Right atrium auricular region (tissue), 2 donors: Measurements from ENCODE around the gene FAM107B. TPM values are rescaled to one million over a fixed set of nuclear protein-coding genes. Genes with fewer than 3 reads are reported as not detected.

Experiments used
- DNase-seq: peaks from one replicate; pipeline ENCODE4 v3.0.0-alpha.2; 2019; ENCODE audit warnings: low spot score
- H3K27ac ChIP-seq, 2 donors: fragments of 200-600 bp; sonication (generic); 1 replicate in 1 of 2; 2 replicates in 1 of 2; pipeline ENCODE4 v1.5.1; 2016 to 2019
- H3K27me3 ChIP-seq, 2 donors: fragments of 200-600 bp; sonication (generic); one replicate each; pipeline versions ENCODE4 v1.5.1 to v1.6.0; 2017 to 2019
- H3K36me3 ChIP-seq: fragments of 200-600 bp; sonication (generic); one replicate; pipeline ENCODE4 v1.5.1; 2016
- H3K4me1 ChIP-seq, 2 donors: fragments of 200-600 bp; sonication (generic); one replicate each; pipeline versions ENCODE4 v1.5.1 to v1.6.0; 2017 to 2019
- H3K4me3 ChIP-seq, 2 donors: fragments of 200-600 bp; sonication (generic); 1 replicate in 1 of 2; 2 replicates in 1 of 2; pipeline ENCODE4 v1.5.1; 2017 to 2019; ENCODE audit warnings: mild to moderate bottlenecking in 1 of 2, moderate library complexity in 1 of 2
- H3K9me3 ChIP-seq, 2 donors: fragments of 200-600 bp; sonication (generic); one replicate each; pipeline ENCODE4 v1.5.1; 2019
- total RNA-seq, 2 donors: library from RNA; depleted of rRNA; stranded (reverse); fragments of >200 nt; gene quantifications; one replicate each; pipeline ENCODE4 v1.1.0, GENCODE V29; 2016
- TF ChIP-seq, protein P1 (sequence below), 2 donors: fragments of 200-600 bp; sonication (generic); IDR thresholded peaks; one replicate each; pipeline ENCODE4 v1.5.1; 2019; ENCODE audit warnings: antibody characterized with exemption in 2 of 2

FAM107B gene
- total RNA-seq, 2 donors from 2014 or later = 10.6 to 14.1 TPM

DNA sequence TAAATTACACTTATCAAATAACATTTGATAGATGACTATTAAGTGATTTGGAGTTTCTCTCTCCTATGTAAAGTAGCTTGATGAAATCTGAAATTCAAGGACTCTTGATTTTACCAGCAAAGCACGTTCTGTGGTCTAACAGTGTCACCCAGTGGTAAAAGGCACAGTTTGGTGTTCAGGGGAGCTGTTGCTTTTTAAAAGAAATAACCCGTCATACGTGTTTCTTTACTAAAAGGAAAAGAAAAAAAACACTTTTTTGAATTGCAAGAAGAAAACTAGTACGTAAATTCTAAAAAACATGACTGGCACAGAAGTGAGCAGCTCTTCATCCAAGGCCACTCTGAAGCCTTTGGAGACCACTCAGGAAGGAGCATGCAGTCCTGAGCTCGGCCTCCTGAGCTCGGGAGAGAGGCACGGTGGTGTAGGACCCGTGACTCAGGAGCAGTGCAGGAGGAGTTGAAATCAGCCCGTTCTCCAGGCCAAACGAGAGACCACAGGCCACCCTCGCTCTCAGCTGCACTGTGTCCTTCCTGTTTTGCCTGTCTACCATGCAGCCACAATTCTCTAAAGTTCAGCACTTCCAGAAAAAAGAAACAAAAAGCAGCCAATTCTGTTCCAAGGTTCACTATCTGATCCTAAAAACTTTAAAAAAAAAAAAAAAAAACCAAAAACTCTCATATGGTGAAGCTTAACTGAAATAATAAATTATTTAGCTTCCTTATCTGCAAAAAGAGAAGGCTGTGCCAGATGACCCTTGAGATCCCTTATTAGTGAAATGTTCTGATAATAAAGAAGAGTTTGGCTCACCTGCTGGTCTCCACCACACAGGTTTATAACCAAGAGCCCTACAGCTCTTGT lies 231.4 kb downstream of the FAM107B start:
- H3K27ac ChIP-seq = peak overlapping the region; percentile 41 to 45
- H3K27me3 ChIP-seq = no peaks in the 10 kb centered on the region
- no peaks in the 10 kb centered on the region for H3K4me1 ChIP-seq
- no peaks in the 10 kb centered on the region for H3K9me3 ChIP-seq
- DNase-seq = no peak
- no peaks in the 10 kb centered on the region for H3K36me3 ChIP-seq
- TF ChIP-seq, protein P1, sequence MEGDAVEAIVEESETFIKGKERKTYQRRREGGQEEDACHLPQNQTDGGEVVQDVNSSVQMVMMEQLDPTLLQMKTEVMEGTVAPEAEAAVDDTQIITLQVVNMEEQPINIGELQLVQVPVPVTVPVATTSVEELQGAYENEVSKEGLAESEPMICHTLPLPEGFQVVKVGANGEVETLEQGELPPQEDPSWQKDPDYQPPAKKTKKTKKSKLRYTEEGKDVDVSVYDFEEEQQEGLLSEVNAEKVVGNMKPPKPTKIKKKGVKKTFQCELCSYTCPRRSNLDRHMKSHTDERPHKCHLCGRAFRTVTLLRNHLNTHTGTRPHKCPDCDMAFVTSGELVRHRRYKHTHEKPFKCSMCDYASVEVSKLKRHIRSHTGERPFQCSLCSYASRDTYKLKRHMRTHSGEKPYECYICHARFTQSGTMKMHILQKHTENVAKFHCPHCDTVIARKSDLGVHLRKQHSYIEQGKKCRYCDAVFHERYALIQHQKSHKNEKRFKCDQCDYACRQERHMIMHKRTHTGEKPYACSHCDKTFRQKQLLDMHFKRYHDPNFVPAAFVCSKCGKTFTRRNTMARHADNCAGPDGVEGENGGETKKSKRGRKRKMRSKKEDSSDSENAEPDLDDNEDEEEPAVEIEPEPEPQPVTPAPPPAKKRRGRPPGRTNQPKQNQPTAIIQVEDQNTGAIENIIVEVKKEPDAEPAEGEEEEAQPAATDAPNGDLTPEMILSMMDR (IDR thresholded peaks at IDR 0.05) = peak in 1 of 2 donors; percentile 57
- peak overlapping the region in 1 of 2 donors; percentile 6 for H3K4me3 ChIP-seq

DNA sequence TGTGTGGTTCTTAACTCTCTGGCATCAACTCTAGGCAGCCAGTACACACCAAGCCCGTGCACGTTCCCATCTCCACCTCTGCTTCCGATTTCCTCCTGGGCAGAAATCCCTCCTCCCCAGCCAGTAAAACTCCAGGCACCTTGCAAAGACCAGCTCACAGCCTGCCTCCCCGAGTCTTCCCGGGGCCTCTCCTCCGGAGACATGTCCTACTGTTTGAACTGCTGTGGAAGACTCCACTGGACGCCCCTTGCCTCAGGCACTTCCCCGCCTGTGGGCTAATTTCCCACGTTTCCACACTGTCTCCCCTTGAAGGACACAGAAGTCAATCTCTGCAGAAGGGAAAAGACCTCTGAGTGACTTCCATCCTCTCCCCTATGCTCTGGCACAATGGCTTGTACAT lies 233.3 kb downstream of the FAM107B start:
- DNase-seq = no peak
- H3K4me3 ChIP-seq = no peak overlapping the region
- TF ChIP-seq, protein P1 (IDR thresholded peaks at IDR 0.05) = no peak
- no peaks in the 10 kb centered on the region for H3K36me3 ChIP-seq
- no peak overlapping the region for H3K27ac ChIP-seq
- no peaks in the 10 kb centered on the region for H3K27me3 ChIP-seq
- no peaks in the 10 kb centered on the region for H3K9me3 ChIP-seq
- no peaks in the 10 kb centered on the region for H3K4me1 ChIP-seq

DNA sequence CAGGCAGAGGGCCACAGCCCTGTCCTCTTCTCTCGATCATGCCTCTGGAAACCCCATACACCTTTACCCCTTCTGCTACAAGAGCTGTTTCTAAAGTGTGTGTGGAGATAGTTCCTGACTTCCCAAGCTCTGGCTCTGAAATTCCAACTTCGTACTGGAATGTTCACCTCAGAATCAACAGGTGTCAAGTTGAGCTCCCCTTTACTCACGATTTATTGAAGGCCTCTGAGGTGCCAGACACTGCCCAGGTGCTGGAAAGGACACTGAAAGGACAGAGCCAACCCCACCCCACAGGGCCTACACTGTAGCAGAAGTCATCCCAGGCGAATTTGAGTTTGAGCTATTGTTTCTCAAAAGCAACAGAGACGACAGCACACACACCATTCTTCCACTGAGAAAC lies 234.1 kb downstream of the FAM107B start:
- Histone ChIP-seq H3K9me3 (no peaks in the 10 kb centered on the region), H3K27ac (no peak overlapping the region), H3K36me3 (no peaks in the 10 kb centered on the region), H3K4me3 (no peak overlapping the region), H3K27me3 (no peaks in the 10 kb centered on the region), H3K4me1 (no peaks in the 10 kb centered on the region)
- no peak for DNase-seq
- TF ChIP-seq, protein P1 (IDR thresholded peaks at IDR 0.05) = no peak

DNA sequence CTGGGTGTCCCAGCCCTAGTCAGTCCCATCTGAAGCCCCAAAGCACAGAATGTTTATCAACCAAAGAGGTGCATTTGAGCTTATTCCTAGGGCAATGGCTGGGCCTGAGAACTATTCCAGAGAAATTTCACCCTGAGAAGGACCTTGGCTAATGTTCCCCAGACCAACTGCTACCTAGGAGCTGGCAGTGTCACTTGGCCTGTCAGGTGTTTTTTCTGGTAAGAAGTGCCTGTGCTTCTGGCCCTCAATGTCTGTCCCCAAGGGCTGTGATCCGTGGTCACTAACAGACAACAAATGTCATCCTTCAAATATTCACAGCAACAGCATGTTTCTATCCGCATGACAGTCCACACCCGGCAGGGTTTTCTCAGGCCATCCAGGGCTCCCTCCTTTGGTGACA lies 234.6 kb downstream of the FAM107B start:
- no peak for DNase-seq
- TF ChIP-seq, protein P1 (IDR thresholded peaks at IDR 0.05) = no peak
- no peaks in the 10 kb centered on the region for H3K36me3 ChIP-seq
- no peaks in the 10 kb centered on the region for H3K4me1 ChIP-seq
- no peak overlapping the region for H3K27ac ChIP-seq
- H3K27me3 ChIP-seq = no peaks in the 10 kb centered on the region
- H3K4me3 ChIP-seq = no peak overlapping the region
- H3K9me3 ChIP-seq = no peaks in the 10 kb centered on the region

DNA sequence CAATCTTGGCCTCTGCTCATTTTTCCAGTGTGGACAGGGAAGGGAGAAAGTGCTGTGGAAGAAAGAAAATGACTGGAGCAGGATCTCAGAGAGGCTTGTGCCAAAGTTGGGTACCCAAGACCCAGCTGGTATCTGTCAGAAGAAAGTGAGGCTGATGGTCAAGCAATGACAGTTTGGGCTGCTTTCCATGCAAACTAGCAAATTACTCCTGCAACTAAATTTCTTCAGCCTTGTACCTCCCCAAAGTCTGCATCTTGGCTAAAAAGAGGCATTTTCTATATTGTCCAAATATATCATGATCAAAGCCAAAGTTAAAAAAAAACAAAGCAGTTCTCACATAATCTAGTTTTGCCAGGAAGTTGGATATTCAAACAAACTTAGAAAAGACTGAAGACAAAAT lies 235.5 kb downstream of the FAM107B start:
- no peak overlapping the region for H3K27ac ChIP-seq
- no peaks in the 10 kb centered on the region for H3K9me3 ChIP-seq
- H3K4me3 ChIP-seq = no peak overlapping the region
- no peak for DNase-seq
- no peaks in the 10 kb centered on the region for H3K4me1 ChIP-seq
- no peaks in the 10 kb centered on the region for H3K36me3 ChIP-seq
- TF ChIP-seq, protein P1 (IDR thresholded peaks at IDR 0.05) = no peak
- no peaks in the 10 kb centered on the region for H3K27me3 ChIP-seq
